ENCODE measurements around the gene UMODL1. TPM values are rescaled to one million over a fixed set of nuclear protein-coding genes. Genes with fewer than 3 reads are reported as not detected.

Gene UMODL1
- polyA plus RNA-seq, 3 donors = 0.04 to 0.31 TPM; not detected in 1

GRCh38 chr21:42124826-42125570 is 53.9 kb downstream of the UMODL1 start:
- DNase-seq (ENCODE audit: low read depth in 3 of 3, low spot score in 2 of 3) = no peak

GRCh38 chr21:42125571-42126544 is 54.7 kb downstream of the UMODL1 start:
- DNase-seq (ENCODE audit: low read depth in 3 of 3, low spot score in 2 of 3) = no peak

DNA sequence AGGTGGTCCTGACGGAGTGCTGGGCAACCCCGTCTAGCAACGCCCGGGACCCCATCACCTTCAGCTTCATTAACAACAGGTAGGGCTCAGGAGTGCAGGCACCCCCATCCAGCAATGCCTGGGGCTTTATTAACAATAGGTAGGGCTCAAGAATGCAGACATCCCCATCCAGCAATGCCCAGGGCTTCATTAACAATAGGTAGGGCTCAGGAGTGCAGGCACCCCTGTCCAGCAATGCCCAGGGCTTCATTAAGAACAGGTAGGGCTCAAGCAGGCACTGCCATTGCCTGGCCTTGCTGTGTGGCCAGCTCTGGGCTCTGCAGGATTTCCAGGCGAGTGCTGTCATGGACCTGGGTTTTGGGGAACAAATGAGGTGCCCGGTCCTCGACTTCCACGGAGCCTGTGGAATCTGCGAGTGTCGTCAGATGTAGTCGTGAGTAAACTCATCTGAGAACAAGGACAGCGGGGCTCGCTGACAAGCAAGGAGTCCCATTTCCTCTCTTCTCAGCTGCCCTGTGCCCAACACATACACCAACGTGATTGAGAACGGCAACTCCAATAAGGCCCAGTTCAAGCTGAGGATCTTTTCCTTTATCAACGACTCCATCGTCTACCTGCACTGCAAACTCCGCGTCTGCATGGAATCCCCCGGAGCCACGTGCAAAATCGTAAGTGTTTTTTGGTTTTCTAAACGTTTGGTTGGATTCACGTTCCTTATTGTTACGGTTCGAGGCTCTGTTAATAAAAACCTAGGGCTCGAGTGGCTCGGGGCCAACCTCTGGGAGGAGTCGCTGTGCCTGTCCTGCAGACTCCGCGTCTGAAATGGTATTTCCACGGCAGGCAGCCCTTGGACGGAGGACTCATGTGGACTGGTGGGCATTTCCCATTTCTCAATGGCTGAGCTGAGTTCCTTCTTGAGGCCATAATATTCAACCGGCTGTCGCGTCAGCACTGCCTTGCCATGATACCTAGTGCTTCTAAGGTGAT is 56.3 kb downstream of the UMODL1 start:
- DNase-seq (ENCODE audit: low read depth in 3 of 3, low spot score in 2 of 3) = no peak

DNA sequence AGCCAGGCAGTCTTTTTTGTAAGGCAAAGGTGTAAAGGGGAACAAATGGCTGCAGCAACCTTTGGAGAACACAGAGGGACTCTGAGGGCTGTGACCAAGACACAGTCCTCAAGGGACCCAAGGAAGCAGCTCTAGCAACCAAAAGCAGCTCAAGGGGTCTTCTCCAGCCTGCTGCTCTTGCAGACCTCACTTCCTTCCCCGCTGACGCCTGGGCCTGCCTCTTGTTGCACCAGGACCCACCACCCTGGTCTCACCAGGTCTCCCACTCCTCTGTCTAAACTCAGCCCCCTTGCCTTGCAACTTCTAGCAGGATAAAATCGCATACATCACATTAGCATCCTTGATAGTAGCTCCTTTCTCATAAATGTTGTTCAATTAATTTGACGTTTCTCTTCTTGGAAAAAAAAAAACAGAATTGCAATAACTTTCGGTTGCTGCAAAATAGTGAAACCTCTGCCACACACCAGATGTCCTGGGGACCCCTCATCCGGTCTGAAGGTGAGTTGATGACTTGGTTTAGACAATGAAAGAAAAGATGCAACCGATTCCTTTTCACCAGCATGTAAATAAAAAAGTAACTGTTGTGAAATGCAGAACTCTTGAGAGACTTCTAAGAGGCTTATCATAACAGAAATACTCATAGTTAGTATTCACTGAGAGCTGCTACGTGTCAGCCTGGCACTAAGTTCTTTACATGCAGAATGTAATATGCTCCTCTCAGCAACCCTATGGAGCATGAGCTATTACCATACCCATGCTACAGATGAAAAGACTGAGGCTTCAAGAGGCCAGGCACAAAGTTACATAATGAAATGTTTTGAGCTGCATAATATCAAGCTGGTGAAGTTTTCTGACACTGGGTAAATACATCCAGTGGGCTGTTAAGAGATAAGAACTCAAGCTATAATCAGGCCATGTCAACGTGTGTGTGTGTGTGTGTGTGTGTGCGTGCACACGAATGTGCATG is 58.5 kb downstream of the UMODL1 start:
- no peak for DNase-seq (ENCODE audit: low read depth in 3 of 3, low spot score in 2 of 3)

DNA sequence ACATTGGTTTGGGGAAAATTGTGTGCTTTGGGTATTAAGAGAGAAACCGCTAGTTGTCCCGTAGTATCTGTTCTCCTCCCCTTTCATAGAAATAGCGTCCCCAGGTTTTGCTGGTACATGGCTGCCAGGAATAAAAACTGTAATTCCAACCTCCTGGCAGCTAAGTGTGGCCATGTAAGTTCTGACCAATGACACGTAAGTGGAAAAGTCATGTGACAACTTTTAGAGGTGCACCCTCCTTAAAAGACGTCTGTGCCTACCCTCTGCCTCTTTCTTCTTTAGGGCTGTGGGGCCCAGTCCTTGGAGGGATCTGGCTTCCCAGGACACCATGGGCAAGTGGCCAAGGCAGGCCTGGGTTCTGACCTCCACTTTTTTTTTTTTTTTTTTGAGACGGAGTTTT is 59.3 kb downstream of the UMODL1 start:
- no peak for DNase-seq (ENCODE audit: low read depth in 3 of 3, low spot score in 2 of 3)

GRCh38 chr21:42132183-42132582 is 61.1 kb downstream of the UMODL1 start:
- no peak for DNase-seq (ENCODE audit: low read depth in 3 of 3, low spot score in 2 of 3)

DNA sequence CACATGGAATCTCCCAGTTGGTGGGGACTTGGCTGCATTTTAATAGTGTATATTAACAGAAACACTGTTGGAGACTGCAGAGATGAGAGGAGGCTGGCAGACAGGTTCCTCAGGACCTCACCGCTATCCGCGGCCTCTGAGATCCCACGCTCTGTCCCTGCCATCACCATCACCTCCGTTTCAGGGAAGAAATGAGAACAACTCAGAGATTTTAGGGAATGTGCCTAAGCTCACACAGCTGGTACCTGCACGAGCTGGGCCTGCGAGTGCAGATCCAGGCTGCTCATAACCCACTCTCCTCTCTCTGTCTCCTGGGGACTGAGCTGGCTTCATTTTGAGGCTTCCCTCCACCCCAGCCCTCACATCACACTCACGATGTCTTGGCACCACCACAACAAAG is 62.0 kb downstream of the UMODL1 start:
- DNase-seq (ENCODE audit: low read depth in 3 of 3, low spot score in 2 of 3) = no peak

DNA sequence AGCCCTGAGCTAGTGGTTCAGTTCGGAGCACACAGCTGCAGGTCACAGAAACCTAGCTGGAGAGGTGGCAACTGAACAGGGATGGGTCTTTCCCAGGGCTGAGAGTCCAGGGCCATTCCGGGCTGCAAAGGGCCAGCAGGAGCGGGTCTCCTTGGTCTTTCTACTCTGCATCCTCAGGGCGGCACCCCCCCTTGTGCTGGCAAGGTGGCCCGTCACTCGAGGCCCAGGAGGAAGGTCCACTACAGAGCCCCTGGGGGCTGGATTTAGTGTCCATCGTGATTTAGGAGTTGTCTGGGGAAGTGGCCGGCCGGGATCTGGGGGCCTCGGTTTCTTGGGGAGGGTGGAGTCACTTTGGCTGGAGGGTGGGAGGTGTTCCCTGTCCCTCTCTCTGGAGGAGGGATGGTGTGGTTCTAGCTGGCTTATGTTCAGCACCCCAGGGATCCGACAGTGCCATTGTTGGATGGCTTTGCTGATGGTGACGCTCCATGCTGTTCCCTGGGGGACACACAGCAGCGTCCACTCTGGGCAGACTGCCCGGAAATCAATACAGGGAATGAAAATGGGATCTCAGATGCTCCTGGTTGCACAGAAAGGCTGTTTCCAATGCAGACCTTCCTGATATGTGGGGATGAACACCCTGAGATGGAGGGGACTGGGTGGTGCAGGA is 64.4 kb downstream of the UMODL1 start:
- no peak for DNase-seq (ENCODE audit: low read depth in 3 of 3, low spot score in 2 of 3)

- DNase-seq (ENCODE audit: low read depth in 3 of 3, low spot score in 2 of 3) = no peak
Observed at GRCh38 chr21:42137191-42137904, 66.2 kb downstream of the UMODL1 start.

DNA sequence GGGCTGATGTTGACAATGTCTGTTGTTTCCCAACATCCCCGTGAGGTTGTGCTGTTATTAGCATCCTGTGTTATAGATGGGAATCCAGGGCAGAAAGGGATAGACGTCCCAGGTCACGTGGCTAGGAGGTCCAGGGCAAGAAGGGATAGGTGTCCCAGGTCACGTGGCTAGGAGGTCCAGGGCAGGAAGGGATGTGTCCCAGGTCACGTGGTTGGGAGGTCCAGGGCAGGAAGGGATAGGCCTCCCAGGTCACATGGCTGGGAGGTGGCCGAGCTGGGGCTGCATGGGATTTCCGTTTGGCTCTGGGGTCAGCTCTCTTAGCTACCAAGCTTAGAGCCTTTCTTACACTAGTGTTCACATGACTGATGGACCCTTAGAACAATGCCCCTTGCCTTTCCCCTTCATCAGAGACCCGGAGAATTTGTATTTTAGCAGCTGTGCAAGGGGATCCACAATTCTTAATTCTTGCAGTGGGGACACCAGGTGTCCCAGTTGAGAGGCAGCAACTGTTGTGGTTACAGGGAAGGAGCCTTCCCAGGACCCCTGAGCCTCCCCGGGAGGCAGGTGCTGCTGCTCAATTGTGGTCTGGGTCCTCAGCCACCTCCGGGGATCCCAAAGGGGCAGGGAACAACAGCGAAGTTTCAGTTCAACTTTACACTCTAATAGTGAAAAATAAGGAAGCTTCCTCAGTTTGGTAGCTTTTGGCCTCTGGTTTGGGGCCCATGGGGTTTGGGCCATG is 69.2 kb downstream of the UMODL1 start:
- DNase-seq (ENCODE audit: low read depth in 3 of 3, low spot score in 2 of 3) = no peak

DNA sequence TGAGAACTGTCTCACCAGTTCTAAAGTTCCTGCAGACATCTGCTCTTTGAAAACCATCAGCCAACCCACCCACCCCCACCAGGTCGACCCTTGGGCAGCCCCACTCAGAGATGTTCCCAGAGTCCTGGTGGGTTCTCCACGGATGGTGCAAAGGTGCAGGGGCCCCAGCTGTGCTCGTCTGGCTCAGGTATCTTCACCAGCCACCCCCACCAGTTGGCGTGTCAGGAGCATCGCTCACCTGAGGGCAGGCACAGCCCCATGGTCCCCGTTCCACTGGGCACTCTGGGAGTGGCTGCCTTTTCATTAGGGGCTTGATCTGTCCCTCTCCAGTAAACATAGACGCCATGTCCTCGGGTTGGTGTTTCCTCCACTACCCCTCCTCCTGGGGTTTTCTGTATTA is 70.5 kb downstream of the UMODL1 start:
- DNase-seq (ENCODE audit: low read depth in 3 of 3, low spot score in 2 of 3) = no peak

- DNase-seq (ENCODE audit: low read depth in 3 of 3, low spot score in 2 of 3) = no peak
Observed at GRCh38 chr21:42142141-42142540, 71.0 kb downstream of the UMODL1 start.

GRCh38 chr21:42142627-42143026 is 71.5 kb downstream of the UMODL1 start:
- no peak for DNase-seq (ENCODE audit: low read depth in 3 of 3, low spot score in 2 of 3)

GRCh38 chr21:42143111-42143510 is 72.0 kb downstream of the UMODL1 start:
- no peak for DNase-seq (ENCODE audit: low read depth in 3 of 3, low spot score in 2 of 3)

DNA sequence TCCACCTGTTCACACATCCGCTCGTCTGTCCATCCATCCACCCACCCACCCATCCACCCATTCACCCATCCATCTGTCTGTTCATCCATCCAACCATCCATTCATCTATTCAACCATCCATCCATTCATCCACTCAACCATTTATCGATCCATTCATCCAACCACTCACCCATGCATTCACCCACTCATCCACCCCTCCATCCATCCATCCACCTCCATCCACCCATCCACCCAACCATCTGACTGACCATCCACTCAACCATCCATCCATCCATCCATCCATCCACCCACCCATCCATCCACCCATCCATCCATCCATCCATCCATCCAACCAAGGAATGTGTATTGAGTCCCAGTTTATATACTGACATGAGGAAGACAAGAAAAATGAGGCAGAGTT is 73.1 kb downstream of the UMODL1 start:
- DNase-seq (ENCODE audit: low read depth in 3 of 3, low spot score in 2 of 3) = no peak

DNA sequence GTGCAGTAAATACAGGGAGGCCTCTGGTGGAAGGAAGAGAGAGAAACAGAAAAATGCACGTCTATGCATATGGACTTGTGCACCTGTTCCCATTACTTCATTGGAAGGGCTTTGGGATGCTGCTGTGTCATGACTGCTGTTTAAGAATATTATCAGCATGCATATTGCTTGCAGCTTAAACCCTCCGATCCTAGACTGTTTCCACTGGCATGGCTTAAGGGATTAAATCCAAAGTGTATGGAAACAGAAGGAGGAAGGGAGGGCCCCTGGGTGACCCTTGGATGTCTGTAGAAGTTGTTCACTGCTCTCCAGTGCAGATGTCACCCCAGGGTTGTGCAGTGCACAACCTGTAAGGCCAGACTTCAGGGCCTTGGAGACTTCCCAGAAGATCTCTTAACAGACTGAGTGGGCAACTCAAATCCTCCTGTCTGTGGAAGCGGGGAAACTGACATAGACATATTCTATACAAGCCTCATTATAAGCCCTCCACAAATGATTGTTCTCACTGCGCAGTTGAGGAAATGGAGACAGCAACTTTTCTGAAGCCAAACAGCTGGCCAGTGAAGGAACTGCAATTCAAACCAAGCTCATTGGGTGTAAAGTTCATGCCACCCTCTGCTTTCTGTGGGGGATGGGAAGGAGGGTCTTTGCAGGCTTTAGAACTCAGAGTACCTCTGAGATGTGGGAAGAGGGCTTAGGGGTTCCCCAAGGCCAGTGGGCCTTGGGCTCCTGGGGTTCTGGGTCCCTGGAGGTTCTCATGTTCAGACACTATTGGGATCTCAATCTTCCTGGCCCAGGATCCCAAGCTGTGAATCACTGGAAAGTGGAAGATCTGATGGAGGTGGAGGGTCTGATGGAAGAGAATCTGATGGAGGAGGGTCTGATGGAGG is 73.8 kb downstream of the UMODL1 start:
- no peak for DNase-seq (ENCODE audit: low read depth in 3 of 3, low spot score in 2 of 3)

Measured in right renal cortex interstitium (tissue), 3 donors.